ENCODE measurements around the gene FOXB1. TPM values are rescaled to one million over a fixed set of nuclear protein-coding genes. Genes with fewer than 3 reads are reported as not detected.

Gene FOXB1
- not detected in 2 replicates for total RNA-seq (2014; rRNA removed; shearing (Covaris generic))

GRCh38 chr15:60004009-60004845 is at the start of gene FOXB1:
TSS of gene FOXB1 (plus strand) at chr15:60004311. CDS start at chr15:60004964, 653 bp downstream.
- DNase-seq (ENCODE audit: low read depth), result no peak

GRCh38 chr15:59958288-59958687 is 45.8 kb upstream of the FOXB1 start:
- DNase-seq (ENCODE audit: low read depth), result no peak

- DNase-seq (ENCODE audit: low read depth), result no peak
These were observed 43.8 kb upstream of the FOXB1 start for GRCh38 chr15:59960318-59960717.

GRCh38 chr15:59963322-59963721 is 40.8 kb upstream of the FOXB1 start:
- no peak for DNase-seq (ENCODE audit: low read depth)

GRCh38 chr15:59963925-59964324 is 40.2 kb upstream of the FOXB1 start:
- no peak for DNase-seq (ENCODE audit: low read depth)

- DNase-seq (ENCODE audit: low read depth), result no peak
These were observed 38.4 kb upstream of the FOXB1 start for GRCh38 chr15:59965741-59966140.

- no peak for DNase-seq (ENCODE audit: low read depth)
These were observed 37.8 kb upstream of the FOXB1 start for GRCh38 chr15:59966262-59966661.

- DNase-seq (ENCODE audit: low read depth), result no peak
These were observed 35.8 kb upstream of the FOXB1 start for GRCh38 chr15:59968314-59968713.

GRCh38 chr15:59972241-59972640 is 31.9 kb upstream of the FOXB1 start:
- DNase-seq (ENCODE audit: low read depth), result no peak

GRCh38 chr15:59976480-59977271 is 27.4 kb upstream of the FOXB1 start:
- no peak for DNase-seq (ENCODE audit: low read depth)

- no peak for DNase-seq (ENCODE audit: low read depth)
These were observed 12.3 kb upstream of the FOXB1 start for GRCh38 chr15:59991834-59992233.

GRCh38 chr15:59993041-59993750 is 10.9 kb upstream of the FOXB1 start:
- DNase-seq (ENCODE audit: low read depth), result no peak

- no peak for DNase-seq (ENCODE audit: low read depth)
These were observed 10.1 kb upstream of the FOXB1 start for GRCh38 chr15:59993950-59994401.

GRCh38 chr15:59994526-59994887 is 9.6 kb upstream of the FOXB1 start:
- no peak for DNase-seq (ENCODE audit: low read depth)

GRCh38 chr15:59994888-59995557 is 9.1 kb upstream of the FOXB1 start:
- DNase-seq (ENCODE audit: low read depth), result no peak

GRCh38 chr15:59995568-59996297 is 8.4 kb upstream of the FOXB1 start:
- DNase-seq (ENCODE audit: low read depth), result no peak

- no peak for DNase-seq (ENCODE audit: low read depth)
These were observed 7.6 kb upstream of the FOXB1 start for GRCh38 chr15:59996298-59997041.

GRCh38 chr15:59997070-59997701 is 6.9 kb upstream of the FOXB1 start:
- DNase-seq (ENCODE audit: low read depth), result no peak

GRCh38 chr15:59998305-59998949 is 5.7 kb upstream of the FOXB1 start:
- DNase-seq (ENCODE audit: low read depth), result no peak

All from RPMI7951 (cell line).